CD4-positive, alpha-beta T cell treated with Interferon gamma for 1 hour (primary cell): ENCODE results near the gene PDZD7.

Experiments used
- DNase-seq: peaks from one replicate; pipeline ENCODE4 v3.0.0-alpha.2; 2020

The PDZD7 gene

DNA sequence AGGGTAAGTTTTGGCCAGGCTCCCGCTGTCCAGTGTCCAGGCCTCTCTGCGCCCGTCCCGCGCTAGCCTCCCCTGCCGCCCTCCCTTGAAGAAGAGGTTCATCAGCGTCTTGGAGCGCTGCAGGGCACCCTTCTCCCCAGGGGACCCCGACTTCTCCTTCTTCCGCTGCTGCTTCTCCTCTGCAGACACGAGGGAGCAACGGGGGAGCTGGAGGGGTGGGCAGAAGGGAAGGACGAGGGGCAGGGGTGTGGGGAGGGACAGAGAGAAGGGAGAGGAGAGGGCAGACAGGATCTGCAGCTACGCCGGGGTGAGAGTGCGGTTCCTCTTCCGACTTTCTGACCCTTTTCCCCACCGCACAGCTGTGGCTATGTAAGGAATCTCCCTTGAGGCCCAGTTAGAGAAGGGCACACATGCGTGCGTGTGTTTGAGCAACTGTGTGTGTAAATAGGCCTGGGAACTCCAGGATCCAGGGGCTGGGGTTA lies 12.8 kb downstream of the PDZD7 start:
- peak; percentile 24 for DNase-seq

DNA sequence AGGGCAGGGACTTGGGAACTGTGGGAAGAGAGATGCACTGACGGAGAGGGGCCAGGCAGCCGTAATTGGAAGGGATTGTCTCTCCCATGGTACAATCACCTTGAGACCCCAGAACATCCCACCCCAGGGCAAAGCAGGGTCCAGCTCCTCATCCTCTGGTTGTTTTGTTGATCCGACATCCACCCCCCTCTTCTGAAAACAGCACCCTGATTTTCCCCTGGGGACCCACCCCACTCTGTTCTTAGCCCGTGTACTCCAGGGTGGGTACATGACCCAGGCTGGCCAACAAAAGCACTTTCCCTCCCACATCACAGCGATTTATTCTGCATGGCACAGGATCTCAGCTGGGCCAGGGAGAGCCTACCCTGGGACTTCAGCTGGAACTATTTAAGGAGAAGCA lies 14.1 kb downstream of the PDZD7 start:
- DNase-seq, result no peak

DNA sequence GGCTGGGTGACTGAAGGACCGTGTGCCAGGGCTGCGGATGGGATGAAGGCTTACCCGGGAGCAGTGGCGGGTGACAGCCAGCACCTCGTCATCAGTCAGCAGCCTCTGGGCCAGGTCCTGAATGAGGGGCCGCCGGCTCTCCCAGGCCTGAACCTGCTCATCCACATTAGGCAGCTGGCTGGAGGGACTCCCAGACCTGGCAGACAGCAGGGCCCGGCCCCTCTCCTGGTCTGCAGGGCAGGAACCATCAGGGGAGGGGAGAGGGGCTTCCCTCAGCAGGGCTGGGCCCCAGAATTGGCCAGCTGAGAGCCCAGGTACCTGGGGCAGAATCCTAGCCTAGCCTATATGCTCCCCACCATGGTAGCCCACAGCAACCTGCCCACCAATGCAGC lies 15.4 kb downstream of the PDZD7 start:
- no peak for DNase-seq

DNA sequence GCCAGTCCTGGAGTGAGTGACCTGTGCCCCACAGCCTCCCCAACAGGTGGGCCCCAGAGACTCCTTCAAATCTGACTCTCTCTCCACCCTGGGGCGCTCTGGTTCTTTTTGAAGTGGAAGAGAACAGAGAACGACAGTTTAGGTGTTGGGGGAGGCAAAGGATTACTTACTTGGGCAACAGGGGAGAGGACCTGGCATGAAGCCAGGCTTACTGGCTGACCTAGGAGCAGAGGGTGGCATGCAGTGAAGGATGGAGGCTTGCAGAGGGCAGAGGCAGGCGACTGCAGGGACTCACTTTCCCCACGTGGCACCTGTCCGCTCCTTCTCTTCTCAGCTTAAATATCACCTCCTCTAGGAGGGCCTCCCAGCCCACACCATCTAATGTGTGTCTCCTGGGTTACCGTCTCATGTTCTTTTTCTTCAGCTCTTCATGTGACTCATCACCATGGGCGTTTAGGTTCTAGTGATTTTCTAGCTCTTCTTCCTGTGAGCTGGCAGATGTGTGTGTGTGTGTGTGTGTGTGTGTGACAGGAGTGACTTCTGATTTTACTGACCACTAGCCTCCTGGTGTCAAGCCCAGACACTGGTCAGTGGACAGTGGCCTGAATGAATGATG lies 15.9 kb downstream of the PDZD7 start:
- no peak for DNase-seq

DNA sequence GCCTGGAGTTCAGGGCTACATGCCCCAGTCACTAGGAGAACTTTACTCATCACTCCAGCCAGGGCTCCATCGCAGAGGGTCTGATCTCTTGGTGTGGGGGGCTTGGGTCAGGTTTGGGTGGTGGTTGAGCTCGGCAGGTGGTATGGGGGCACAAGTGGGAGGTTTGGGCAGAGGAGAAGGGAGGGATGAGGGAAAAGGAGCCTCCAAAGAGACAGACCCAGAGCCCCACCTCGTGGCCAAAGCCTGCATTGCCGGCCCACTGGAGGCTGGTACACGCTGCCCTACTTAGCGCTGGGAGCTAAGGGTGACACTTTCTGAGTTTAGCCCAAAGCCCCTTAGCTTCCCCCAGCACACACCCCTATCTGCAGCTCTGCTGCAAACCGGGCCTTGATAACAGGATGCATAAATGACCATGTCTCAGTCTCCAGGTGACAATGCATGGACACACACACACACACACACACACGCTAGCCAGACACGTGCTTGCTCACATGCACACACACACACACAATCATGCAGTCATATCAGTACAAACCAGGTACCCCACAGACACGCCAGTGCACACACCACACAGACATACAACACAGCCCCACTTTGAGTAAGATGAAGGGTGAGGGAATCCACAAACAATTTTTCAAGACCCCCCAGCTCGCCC lies 16.6 kb downstream of the PDZD7 start:
- DNase-seq, result peak; percentile 66

DNA sequence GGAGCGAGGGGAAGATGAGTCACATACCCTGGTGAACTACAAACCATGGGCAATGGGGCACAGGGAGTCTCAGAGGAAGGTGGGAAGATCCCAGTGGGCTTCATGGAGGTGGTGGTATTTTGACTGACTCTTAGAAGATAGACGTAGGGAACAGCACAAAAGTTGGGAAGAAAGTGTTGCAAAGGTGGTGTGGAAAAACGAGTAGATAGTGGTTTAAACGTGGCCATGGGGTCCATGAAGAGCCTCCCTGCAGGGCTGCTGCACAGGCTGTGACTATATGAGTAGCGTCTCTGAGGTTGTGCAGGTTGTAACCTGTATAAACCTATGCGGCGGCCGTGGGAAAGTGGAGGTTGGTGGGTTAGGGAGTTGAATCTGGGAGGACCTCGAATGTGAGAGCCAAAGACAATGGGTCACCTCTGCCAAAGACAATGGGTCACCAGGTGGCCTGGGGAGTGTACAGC lies 17.5 kb downstream of the PDZD7 start:
- no peak for DNase-seq

DNA sequence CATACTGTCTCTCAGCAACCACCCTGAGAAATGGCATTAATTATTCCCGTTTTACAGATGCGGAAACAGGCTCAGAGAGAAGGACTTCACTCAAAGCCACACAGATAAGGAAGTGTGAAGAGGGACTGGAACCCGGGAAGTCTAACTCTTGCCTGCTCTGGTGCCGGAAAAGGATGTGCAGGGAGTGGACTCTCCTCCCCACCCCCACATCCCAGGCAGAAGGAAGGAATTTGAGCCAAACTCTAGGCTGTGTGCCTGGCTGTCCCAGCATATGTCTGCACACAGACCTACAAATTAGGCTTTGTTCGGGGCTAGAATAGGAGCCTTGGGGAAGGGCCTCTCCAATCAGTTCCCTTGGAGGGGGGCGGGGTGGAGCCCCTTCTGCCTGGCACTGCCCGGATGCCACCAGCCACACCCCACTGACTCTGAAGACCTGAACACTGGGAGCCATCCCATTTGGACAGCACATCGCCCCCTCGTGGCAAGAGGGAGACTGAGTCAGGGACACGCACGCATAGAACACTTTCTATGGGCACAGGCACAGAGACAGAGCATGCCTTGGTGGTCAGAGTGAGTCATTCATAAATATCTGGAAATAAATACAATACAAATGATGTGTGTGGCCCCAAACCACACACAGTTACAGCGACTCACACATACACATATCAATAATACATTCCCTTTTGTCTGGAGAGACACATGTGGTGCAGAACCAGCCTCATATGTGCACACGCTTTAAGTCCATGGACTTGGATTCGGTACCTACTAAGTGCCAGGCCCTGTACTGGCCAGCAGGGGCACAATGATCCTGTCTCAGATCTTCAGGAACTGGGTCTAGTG lies 18.2 kb downstream of the PDZD7 start:
- DNase-seq, result peak; percentile 76

DNA sequence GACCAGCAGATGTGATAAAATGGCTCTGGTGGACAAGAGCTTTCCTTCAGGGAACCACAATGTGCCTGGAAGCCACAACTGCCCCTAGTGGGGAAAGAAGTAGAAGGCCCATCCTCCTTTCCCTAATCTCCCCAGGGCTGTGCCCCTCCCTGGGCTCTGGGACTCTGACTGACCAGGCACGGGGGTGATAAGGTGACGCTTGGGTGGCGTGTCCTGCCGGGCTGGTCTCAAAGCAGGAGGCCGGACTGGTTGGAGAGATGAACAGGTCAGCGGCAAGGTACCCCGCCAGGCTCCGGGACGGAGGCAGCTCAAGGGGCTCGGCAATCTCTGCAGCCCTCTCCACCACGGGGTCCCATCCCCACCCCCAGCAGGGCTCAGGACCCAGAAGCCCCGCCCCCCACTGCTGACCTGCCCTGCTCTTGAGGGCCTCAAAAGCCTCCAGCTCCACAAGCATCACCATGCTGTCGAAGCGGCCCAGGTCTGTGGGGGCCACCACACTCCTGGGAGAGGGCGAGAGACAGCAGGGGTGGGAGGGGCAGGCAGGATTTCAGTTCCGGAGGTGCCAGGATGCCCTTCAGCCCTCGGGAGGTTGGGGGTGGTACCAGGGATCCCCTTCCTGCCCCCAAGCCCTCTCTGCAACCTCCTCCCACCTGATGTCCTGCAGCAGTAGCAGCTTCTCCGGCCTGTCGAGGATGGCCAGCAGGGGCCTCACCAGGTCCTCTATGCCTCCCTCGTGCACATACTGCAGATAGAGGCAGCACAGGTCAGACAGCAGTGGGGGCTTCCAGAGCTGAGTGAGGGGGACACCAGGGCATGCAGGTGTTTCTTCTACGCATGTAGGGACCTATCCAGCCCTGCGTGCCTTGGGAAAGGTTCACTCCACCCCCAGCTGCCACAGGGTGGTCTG lies 19.2 kb downstream of the PDZD7 start:
- no peak for DNase-seq

DNA sequence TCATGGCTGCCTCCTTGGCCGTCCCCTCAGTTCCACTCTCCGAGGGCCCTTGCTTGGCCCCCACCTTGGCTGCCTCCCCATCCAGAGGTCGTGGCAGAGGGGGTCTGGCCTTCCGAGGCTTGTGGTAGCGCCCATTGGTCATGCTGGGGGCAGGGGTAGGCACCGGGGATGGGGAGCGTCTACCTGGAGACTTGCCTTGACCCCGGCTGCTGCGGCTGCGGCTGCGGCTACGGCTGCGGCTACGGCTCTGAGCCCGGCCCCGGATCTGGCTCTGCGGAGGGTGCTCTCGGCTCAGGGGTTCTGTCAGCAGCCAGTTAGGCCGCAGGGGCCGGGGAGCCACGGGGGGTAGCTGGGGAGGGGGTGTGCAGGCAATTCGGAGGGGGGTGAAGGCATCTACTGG lies 20.6 kb downstream of the PDZD7 start:
- DNase-seq, result no peak

DNA sequence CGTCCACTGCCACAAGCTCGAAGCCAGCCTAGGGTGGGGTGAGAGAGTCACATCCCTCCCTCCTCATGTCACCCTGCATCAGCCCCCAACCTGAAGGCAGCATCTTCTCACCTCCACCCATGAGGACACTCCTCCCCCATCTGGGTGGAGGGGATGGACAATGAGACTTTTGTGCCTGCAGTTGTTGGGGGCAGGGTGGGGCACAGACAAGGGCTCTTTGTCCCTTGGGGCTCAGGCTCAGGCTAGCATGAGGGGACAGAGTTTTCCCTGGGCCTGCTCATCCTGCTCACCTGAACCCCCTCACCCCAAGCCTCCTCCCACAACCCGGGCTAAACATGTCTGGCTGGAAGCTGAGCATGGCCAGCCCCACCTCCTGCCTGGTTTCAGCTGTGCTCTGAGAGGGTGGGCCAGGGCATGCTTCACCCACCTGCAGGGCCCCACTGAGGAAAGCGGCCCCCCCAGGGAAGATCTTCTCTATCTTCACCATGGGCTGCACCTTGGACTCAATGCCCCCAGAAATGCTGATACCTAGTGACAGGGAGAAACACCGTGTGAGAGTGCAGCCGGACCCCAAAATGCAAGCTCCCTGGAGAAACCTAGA lies 22.0 kb downstream of the PDZD7 start:
- no peak for DNase-seq

DNA sequence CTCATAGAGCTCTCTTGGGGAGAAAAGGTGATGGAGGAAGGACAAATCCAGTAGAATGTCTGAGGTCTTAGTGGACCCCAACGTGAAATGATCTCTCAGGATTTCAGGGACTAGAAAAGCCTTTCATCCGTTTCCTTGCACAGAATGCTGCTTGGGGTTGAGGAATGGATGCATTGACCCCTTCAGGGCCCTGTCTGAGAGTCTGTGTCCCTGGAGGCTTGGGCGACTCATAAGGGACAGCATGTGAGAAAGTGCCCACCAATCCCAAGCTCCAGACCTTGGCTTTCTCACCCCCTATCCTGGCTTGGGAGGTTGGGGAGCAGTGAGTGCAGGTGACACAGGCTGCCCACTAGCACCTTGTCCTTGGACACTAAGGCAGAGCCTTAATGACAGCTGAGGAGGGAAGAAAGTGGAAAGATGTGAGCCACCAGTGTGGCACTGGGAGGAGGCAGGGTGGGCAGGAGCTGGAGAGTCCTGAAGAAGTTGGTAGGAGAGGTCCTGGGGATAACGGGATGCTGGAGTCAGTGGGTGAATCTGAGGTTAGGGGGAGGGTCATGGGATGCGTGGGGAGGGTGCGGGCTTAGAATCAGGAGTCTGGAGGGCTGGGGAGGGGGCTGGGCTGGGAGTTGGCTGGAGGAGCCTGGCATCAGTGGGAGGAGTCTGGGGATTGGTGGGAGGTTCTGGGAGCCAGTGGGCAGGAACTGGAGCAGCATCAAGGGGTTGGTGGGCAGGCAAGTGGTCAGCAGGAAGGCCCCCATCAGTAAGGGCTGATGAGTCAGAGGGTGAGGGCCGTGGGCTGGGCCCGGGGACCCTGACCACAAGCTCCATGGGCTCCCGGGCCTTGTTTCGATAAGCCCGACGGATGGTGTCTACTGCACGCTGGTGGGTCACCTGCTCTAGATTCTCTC lies 22.8 kb downstream of the PDZD7 start:
- DNase-seq, result no peak

DNA sequence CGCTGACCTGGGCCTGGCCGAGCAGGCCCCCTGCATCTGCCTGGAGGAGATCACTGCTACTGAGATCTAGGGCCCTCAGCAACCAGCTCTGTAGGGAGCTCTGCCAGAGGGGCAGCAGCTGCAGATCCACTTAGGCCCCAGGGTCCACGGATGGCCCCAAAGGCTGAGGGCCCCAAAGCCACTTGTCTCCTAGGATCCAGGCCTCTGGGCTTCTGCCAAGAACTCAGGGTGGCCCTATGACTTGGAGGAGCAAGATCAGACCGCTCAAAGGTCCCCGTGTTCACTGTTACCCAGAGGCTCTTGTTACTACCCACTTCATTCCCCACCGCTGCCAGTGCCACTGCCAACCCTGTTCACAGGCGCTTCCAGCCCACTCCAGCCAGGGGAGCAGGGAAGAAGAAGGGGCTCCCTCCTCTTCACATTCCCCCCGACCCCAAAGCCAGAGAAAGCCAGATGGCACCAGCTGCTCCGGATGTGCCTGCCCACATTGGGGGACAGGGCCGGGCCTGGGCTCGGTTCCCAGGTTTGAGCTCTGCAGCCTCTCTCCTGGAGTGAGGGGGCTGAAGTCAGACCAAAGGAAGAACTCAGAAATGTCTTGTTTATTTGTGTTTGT lies 23.7 kb downstream of the PDZD7 start:
- DNase-seq, result no peak

DNA sequence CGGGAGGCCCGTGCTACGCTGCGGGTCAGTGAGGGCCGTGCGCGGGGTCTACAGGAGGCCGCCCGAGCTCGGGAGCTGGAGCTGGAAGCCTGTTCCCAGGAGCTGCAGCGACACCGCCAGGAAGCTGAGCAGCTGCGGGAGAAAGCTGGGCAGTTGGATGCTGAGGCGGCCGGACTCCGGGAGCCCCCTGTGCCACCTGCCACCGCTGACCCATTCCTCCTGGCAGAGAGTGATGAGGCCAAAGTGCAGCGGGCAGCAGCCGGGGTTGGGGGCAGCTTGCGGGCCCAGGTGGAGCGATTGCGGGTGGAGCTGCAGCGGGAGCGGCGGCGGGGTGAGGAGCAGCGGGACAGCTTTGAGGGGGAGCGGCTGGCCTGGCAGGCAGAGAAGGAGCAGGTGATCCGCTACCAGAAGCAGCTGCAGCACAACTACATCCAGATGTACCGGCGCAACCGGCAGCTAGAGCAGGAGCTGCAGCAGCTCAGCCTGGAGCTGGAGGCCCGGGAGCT lies 24.3 kb downstream of the PDZD7 start:
- DNase-seq, result no peak

DNA sequence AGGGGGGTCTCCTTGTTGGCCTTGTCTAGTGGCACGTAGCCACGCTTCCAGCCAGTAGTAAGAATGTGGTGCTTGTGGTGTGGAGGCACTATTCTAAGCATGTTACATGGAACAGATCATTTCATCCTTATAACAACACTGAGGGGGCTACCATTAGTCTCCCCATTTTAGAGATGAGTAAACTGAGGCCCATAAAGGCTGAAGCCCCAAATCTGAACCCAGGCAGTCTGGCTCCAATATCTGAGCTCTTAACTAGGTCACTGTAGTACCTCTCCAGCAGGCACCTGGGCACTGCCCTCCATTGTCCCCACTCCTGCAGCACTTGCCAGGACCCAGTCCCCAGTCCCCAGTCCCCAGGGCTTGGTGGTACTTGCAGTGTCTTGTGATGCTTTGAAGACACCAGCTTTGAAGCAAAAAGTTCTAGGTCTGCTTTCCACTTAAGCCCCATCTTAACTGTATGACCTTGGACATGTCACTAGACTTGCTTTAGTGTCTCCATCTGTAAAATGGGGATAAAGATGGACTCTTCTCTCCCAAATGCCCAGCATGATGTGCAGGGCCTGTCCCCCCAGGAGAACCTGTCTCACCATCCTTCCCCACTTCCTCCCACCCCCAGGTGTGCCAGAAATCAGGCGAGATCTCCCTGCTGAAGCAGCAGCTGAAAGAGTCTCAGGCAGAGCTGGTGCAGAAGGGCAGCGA lies 24.9 kb downstream of the PDZD7 start:
- DNase-seq, result no peak

DNA sequence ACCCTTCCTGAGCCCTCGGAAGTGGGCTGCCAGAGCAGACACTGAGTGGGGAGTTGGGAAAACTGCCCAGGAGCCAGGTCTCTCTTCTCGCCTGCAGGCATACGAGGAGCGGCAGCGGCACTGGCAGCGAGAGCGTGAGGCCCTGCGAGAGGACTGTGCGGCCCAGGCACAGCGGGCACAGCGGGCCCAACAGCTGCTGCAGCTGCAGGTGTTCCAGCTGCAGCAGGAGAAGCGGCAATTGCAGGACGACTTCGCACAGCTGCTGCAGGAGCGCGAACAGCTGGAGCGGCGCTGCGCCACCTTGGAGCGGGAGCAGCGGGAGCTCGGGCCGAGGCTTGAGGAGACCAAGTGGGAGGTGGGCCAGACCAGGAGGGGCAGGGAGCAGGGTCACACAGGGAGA lies 25.6 kb downstream of the PDZD7 start:
- no peak for DNase-seq

DNA sequence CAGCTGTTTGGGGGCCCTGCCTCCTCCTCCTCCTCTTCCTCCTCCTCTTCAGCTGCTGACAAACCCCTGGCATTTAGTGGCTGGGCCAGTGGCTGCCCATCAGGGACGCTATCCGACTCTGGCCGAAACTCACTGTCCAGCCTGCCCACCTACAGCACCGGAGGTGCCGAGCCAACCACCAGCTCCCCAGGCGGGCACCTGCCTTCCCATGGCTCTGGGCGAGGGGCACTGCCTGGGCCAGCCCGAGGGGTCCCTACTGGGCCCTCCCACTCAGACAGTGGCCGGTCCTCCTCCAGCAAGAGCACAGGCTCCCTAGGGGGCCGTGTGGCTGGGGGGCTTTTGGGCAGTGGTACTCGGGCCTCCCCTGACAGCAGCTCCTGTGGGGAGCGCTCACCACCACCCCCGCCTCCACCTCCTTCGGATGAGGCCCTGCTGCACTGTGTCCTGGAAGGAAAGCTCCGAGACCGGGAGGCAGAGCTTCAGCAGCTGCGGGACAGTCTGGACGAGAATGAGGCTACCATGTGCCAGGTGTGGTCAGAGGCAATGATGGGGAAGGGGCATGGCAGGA lies 27.2 kb downstream of the PDZD7 start:
- DNase-seq, result no peak

DNA sequence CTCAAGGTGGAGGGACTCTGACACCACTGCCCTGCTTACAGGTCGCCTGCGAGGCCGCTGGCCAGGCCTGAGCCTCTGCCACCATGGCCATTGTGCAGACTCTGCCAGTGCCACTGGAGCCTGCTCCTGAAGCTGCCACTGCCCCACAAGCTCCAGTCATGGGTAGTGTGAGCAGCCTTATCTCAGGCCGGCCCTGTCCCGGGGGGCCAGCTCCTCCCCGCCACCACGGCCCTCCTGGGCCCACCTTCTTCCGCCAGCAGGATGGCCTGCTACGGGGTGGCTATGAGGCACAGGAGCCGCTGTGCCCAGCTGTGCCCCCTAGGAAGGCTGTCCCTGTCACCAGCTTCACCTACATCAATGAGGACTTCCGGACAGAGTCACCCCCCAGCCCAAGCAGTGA lies 28.5 kb downstream of the PDZD7 start:
- no peak for DNase-seq

DNA sequence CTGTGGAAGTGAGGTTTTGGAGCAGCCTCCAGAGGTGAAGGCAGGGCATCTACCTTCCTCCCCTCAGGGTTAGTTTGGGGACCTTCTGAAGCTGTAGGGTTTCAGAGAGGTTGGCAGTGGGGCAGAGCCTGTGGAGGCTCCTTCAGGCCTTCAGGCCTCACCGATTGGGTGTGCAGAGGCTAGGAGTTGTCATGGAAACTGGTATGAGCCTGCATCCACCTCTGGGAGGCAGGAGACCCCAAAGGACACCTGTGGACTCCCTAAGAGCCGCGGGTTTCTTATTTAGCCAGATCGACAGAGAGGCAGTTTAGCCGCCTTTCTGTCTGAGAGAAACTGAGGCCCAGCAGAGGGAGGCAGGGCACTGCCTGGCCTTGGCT lies 29.3 kb downstream of the PDZD7 start:
- DNase-seq, result no peak

DNA sequence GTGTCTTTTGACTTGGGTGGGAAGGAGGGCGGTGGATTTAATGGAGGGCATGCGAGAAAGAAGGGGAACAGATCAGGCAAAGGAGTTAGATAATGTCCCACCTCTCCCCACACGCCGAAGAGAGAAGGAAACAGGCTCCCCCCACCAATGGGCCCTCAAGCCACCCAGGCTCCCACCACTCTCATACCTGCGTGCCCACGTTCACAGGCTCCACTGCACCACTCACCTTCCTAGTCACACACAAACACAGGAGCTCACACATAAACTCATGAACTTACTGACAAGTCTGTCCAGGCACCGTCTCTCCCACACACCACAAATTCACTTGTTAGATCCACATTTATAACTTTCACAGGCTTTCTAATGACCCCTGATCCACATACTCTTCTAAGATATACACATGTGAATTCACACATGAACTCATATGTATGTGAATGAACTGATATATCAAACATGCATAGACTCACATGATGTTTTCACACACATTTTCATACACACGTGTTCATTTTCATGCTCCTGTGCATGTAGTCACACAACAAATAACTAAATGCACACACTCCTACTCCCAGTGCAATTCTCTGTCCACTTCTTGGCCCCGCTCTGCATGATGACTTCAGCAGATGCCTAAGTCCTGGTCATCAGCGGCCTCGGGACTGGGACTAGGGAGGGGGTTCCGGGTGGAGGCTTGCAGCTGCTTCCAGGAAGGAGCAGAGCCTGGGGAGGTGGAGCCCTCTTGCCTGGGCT lies 29.8 kb downstream of the PDZD7 start:
- no peak for DNase-seq
